ENCODE measurements around the gene DRD4.

DRD4 gene

GRCh38 chr11:636511-637332 lies at the start of gene DRD4:
Gene DRD4 (plus strand): TSS chr11:637269. CDS start chr11:637305, 36 bp downstream.
- Mint-ChIP-seq H3K27ac (no peak within 1 kb of the TSS), H3K36me3 (ENCODE audit: low read depth) (peaks cover 33% of the 10 kb centered on the region), H3K9me3 (no peaks in the 10 kb centered on the region), H3K27me3 (peaks cover 52% of the 10 kb centered on the region), H3K4me1 (ENCODE audit: low read depth) (peaks cover 26% of the 10 kb centered on the region), H3K4me3 (peak within 1 kb of the TSS; percentile 27)
- intact Hi-C loops (cut with micrococcal nuclease) = no loop called here

- Mint-ChIP-seq H3K4me1 (ENCODE audit: low read depth) (peaks cover 36% of the 10 kb centered on the region), H3K9me3 (no peaks in the 10 kb centered on the region), H3K36me3 (ENCODE audit: low read depth) (peaks cover 89% of the 10 kb centered on the region), H3K27me3 (no peaks in the 10 kb centered on the region), H3K27ac (peak overlapping the region; percentile 89), H3K4me3 (peak overlapping the region; percentile 10)
- intact Hi-C loops (cut with micrococcal nuclease) = no loop called here
Measured at GRCh38 chr11:587546-587945, 49.5 kb upstream of the DRD4 start.

GRCh38 chr11:587978-588380 lies 49.1 kb upstream of the DRD4 start:
- Mint-ChIP-seq H3K4me1 (ENCODE audit: low read depth) (peaks cover 36% of the 10 kb centered on the region), H3K36me3 (ENCODE audit: low read depth) (peaks cover 89% of the 10 kb centered on the region), H3K27ac (peak overlapping the region; percentile 89), H3K9me3 (no peaks in the 10 kb centered on the region), H3K27me3 (no peaks in the 10 kb centered on the region), H3K4me3 (peak overlapping the region; percentile 59)
- intact Hi-C loops (cut with micrococcal nuclease) = no loop called here

- Mint-ChIP-seq H3K36me3 (ENCODE audit: low read depth) (peaks cover 89% of the 10 kb centered on the region), H3K27me3 (no peaks in the 10 kb centered on the region), H3K4me3 (no peak overlapping the region), H3K4me1 (ENCODE audit: low read depth) (peaks cover 36% of the 10 kb centered on the region), H3K27ac (no peak overlapping the region), H3K9me3 (no peaks in the 10 kb centered on the region)
- intact Hi-C loops (cut with micrococcal nuclease) = no loop called here
Measured at GRCh38 chr11:589798-590197, 47.3 kb upstream of the DRD4 start.

- intact Hi-C loops (cut with micrococcal nuclease) = no loop called here
- no peaks in the 10 kb centered on the region for H3K27me3 Mint-ChIP-seq
- H3K27ac Mint-ChIP-seq = no peak overlapping the region
- no peak overlapping the region for H3K4me3 Mint-ChIP-seq
- H3K4me1 Mint-ChIP-seq (ENCODE audit: low read depth) = peaks cover 33% of the 10 kb centered on the region
- no peaks in the 10 kb centered on the region for H3K9me3 Mint-ChIP-seq
- H3K36me3 Mint-ChIP-seq (ENCODE audit: low read depth) = peaks cover 100% of the 10 kb centered on the region
Measured at GRCh38 chr11:590997-591396, 46.1 kb upstream of the DRD4 start.

- no peaks in the 10 kb centered on the region for H3K27me3 Mint-ChIP-seq
- peaks cover 100% of the 10 kb centered on the region for H3K36me3 Mint-ChIP-seq (ENCODE audit: low read depth)
- no peak overlapping the region for H3K27ac Mint-ChIP-seq
- H3K9me3 Mint-ChIP-seq = no peaks in the 10 kb centered on the region
- intact Hi-C loops (cut with micrococcal nuclease) = no loop called here
- H3K4me1 Mint-ChIP-seq (ENCODE audit: low read depth) = peaks cover 18% of the 10 kb centered on the region
- H3K4me3 Mint-ChIP-seq = no peak overlapping the region
Measured at GRCh38 chr11:592501-592900, 44.6 kb upstream of the DRD4 start.

GRCh38 chr11:592918-593317 lies 44.2 kb upstream of the DRD4 start:
- Mint-ChIP-seq H3K36me3 (ENCODE audit: low read depth) (peaks cover 100% of the 10 kb centered on the region), H3K4me1 (ENCODE audit: low read depth) (peaks cover 14% of the 10 kb centered on the region), H3K27me3 (no peaks in the 10 kb centered on the region), H3K9me3 (no peaks in the 10 kb centered on the region), H3K4me3 (no peak overlapping the region), H3K27ac (no peak overlapping the region)
- intact Hi-C loops (cut with micrococcal nuclease) = no loop called here

GRCh38 chr11:593347-593746 lies 43.7 kb upstream of the DRD4 start:
- intact Hi-C loops (cut with micrococcal nuclease) = no loop called here
- Mint-ChIP-seq H3K27me3 (no peaks in the 10 kb centered on the region), H3K36me3 (ENCODE audit: low read depth) (peaks cover 100% of the 10 kb centered on the region), H3K9me3 (no peaks in the 10 kb centered on the region), H3K4me3 (no peak overlapping the region), H3K4me1 (ENCODE audit: low read depth) (peaks cover 10% of the 10 kb centered on the region), H3K27ac (no peak overlapping the region)

GRCh38 chr11:595400-595799 lies 41.7 kb upstream of the DRD4 start:
- Mint-ChIP-seq H3K36me3 (ENCODE audit: low read depth) (peaks cover 100% of the 10 kb centered on the region), H3K4me3 (no peak overlapping the region), H3K9me3 (no peaks in the 10 kb centered on the region), H3K27me3 (no peaks in the 10 kb centered on the region), H3K4me1 (ENCODE audit: low read depth) (no peaks in the 10 kb centered on the region), H3K27ac (no peak overlapping the region)
- intact Hi-C loops (cut with micrococcal nuclease) = no loop called here

GRCh38 chr11:596374-596773 lies 40.7 kb upstream of the DRD4 start:
- intact Hi-C loops (cut with micrococcal nuclease) = no loop called here
- Mint-ChIP-seq H3K36me3 (ENCODE audit: low read depth) (peaks cover 100% of the 10 kb centered on the region), H3K9me3 (no peaks in the 10 kb centered on the region), H3K4me3 (no peak overlapping the region), H3K4me1 (ENCODE audit: low read depth) (no peaks in the 10 kb centered on the region), H3K27me3 (no peaks in the 10 kb centered on the region), H3K27ac (no peak overlapping the region)

GRCh38 chr11:597166-597725 lies 39.8 kb upstream of the DRD4 start:
- Mint-ChIP-seq H3K9me3 (no peaks in the 10 kb centered on the region), H3K27ac (no peak overlapping the region), H3K4me1 (ENCODE audit: low read depth) (no peaks in the 10 kb centered on the region), H3K4me3 (no peak overlapping the region), H3K27me3 (no peaks in the 10 kb centered on the region), H3K36me3 (ENCODE audit: low read depth) (peaks cover 100% of the 10 kb centered on the region)
- intact Hi-C loops (cut with micrococcal nuclease) = no loop called here

- H3K4me3 Mint-ChIP-seq = no peak overlapping the region
- no peaks in the 10 kb centered on the region for H3K4me1 Mint-ChIP-seq (ENCODE audit: low read depth)
- peaks cover 100% of the 10 kb centered on the region for H3K36me3 Mint-ChIP-seq (ENCODE audit: low read depth)
- intact Hi-C loops (cut with micrococcal nuclease) = no loop called here
- H3K27me3 Mint-ChIP-seq = no peaks in the 10 kb centered on the region
- H3K9me3 Mint-ChIP-seq = no peaks in the 10 kb centered on the region
- H3K27ac Mint-ChIP-seq = no peak overlapping the region
Measured at GRCh38 chr11:598005-598680, 38.9 kb upstream of the DRD4 start.

- Mint-ChIP-seq H3K9me3 (no peaks in the 10 kb centered on the region), H3K4me1 (ENCODE audit: low read depth) (no peaks in the 10 kb centered on the region), H3K27me3 (no peaks in the 10 kb centered on the region), H3K36me3 (ENCODE audit: low read depth) (peaks cover 100% of the 10 kb centered on the region), H3K4me3 (no peak overlapping the region), H3K27ac (no peak overlapping the region)
- intact Hi-C loops (cut with micrococcal nuclease) = no loop called here
Measured at GRCh38 chr11:601573-602245, 35.4 kb upstream of the DRD4 start.

GRCh38 chr11:603154-603553 lies 33.9 kb upstream of the DRD4 start:
- H3K9me3 Mint-ChIP-seq = no peaks in the 10 kb centered on the region
- H3K4me1 Mint-ChIP-seq (ENCODE audit: low read depth) = no peaks in the 10 kb centered on the region
- H3K36me3 Mint-ChIP-seq (ENCODE audit: low read depth) = peaks cover 100% of the 10 kb centered on the region
- H3K27ac Mint-ChIP-seq = no peak overlapping the region
- no peaks in the 10 kb centered on the region for H3K27me3 Mint-ChIP-seq
- intact Hi-C loops (cut with micrococcal nuclease) = no loop called here
- no peak overlapping the region for H3K4me3 Mint-ChIP-seq

All from dendritic cell treated with granulocyte-macrophage colony-stimulating factor and Interleukin-4, amounts not matched to agents 40 ng/mL and 50 ng/mL, for 4 days (primary cell).